GM12864 (cell line): Measurements from ENCODE around the gene AMBP.

Experiments used
- DNase-seq: peaks from one replicate; pipeline ENCODE4 v3.0.0-alpha.2; 2011; ENCODE audit warnings: low read depth
- H3K4me3 ChIP-seq: 2 replicates; pipeline ENCODE4 v1.5.1; 2011; ENCODE audit warnings: mild to moderate bottlenecking, low read depth, low read length, control low read depth
- TF ChIP-seq, protein P1 (sequence below): IDR thresholded peaks from 2 replicates; pipeline ENCODE4 v1.5.1; 2011; ENCODE audit warnings: low read depth, mild to moderate bottlenecking, moderate library complexity, low read length, control low read depth, inconsistent platforms; ENCODE audit errors: missing control alignments

The AMBP gene

DNA sequence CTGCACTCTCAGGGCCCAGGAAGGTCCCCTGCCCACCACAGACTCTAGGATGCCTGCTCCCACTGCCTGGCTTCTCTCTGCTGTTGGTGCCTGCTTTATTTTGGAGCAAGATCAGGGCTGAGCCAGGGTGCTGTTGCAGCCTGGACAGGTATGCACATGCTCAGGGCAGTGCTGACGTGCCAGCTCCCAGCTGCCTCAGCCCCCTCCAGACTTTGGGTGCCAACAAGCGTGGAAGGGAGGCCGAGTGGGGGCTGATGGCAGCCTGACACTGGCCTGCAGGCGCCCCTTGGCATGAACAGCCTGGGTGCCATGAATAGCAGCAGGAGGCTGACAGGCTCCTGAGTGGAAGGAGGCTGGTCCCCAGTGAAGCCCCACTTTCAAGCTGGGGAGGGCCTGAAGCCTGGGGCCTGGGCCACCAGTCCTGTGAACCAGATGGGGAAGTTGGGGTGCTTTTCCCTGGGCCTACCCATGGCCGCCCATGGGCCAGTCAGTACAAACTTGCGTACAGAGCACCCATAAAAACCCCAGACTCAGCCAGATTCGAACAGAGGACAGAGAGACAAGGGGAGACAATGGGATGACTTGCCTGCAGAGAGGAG is 6.8 kb downstream of the AMBP start:
- no peak overlapping the region for H3K4me3 ChIP-seq
- DNase-seq = no peak
- TF ChIP-seq, protein P1, sequence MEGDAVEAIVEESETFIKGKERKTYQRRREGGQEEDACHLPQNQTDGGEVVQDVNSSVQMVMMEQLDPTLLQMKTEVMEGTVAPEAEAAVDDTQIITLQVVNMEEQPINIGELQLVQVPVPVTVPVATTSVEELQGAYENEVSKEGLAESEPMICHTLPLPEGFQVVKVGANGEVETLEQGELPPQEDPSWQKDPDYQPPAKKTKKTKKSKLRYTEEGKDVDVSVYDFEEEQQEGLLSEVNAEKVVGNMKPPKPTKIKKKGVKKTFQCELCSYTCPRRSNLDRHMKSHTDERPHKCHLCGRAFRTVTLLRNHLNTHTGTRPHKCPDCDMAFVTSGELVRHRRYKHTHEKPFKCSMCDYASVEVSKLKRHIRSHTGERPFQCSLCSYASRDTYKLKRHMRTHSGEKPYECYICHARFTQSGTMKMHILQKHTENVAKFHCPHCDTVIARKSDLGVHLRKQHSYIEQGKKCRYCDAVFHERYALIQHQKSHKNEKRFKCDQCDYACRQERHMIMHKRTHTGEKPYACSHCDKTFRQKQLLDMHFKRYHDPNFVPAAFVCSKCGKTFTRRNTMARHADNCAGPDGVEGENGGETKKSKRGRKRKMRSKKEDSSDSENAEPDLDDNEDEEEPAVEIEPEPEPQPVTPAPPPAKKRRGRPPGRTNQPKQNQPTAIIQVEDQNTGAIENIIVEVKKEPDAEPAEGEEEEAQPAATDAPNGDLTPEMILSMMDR = no peak

DNA sequence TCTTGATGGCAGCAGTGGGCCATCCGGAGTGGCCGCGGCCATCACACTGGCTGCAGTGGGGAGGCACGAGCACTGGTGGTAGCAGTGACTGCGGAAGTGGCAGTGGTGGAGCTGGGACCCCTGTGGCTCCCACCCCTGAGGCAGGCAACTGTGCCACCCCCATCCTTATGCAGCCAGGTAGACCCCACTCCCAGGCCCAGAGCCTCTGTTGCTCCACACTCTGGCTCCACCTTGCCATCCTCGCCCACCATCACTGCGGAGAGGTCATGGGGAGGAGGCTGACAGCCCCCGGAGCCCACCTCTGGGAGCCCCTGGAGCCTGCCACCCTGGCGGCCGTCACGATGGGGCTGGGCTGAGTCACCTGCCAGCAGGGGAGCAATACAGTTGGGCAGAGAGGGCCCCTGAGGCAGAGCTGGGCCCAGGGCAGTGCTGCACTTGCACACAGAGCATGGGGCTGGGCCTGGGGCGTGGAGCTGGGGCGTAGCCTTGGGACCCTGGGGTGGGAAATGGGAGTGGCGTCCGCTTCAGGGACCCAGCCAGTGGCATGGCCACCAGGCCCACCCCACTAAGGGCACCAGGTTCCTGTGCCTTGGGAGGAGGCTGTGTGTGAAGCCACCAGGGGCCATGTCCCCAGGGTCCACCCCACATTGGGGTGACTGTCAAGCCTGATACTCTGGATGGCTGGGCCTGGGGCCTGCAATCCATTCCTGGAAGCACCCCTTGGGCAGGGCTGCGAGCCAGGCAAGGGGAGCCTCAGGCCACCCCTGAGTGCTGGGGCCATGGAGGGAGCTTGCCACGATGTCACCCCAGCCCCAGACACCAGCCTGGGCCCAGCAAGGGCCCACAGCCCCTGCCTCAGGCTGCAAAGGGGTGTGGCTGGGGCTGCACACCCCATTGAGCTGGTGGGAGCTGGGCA is 7.7 kb downstream of the AMBP start:
- no peak overlapping the region for H3K4me3 ChIP-seq
- TF ChIP-seq, protein P1 = no peak
- no peak for DNase-seq

DNA sequence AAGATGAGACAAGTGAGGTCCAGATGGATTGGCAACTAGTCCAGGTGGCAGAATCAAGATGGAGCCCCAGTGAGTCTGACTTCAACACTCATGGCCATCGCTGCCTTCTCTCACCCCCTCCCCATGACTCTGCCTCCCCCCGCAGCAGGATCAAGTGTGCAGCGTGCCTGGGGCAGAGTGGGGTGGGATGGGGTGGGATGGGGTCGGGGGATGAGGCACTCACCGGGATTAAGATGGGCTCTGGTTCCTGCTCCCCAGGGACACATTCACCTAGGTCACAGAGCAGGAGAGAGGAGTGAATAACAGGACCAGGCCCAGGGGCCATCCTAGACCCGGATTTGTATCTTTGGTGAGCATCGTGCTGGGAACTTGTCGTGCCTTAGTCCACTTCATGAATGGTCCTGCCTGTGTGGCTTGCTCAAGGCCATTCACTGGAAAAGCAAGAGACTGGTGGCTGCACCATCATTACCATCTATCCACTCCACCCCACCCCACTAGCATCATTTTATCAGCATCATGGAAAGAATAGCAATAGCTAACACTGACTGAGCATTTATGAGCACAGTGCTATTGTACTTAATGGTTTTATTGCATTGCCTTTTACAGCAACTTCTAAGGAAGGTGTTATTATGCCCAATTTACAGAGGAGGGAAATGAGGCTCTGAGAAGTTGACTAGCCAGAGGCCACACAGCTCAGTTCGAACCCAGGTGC is 8.5 kb downstream of the AMBP start:
- DNase-seq = no peak
- no peak overlapping the region for H3K4me3 ChIP-seq
- TF ChIP-seq, protein P1 = no peak

DNA sequence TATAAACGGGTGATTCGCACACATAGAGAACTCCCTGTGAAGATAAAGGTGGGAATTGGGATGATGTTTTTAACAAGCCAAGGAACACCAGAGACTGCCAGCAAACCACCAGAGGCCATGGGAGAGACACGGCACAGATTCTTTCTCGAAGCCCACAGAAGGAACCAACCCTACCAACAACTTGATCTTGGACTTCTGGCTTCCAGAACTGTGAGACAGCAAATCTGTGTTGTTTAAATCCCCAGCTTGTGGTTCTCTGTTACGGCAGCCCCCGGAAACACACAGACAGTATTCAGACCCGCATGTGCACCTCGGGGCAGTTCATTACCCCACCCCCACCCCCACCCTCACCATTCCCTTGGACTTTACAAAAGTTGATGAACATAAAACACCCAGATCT is 12.8 kb downstream of the AMBP start:
- no peak for DNase-seq
- TF ChIP-seq, protein P1 = no peak
- no peak overlapping the region for H3K4me3 ChIP-seq

DNA sequence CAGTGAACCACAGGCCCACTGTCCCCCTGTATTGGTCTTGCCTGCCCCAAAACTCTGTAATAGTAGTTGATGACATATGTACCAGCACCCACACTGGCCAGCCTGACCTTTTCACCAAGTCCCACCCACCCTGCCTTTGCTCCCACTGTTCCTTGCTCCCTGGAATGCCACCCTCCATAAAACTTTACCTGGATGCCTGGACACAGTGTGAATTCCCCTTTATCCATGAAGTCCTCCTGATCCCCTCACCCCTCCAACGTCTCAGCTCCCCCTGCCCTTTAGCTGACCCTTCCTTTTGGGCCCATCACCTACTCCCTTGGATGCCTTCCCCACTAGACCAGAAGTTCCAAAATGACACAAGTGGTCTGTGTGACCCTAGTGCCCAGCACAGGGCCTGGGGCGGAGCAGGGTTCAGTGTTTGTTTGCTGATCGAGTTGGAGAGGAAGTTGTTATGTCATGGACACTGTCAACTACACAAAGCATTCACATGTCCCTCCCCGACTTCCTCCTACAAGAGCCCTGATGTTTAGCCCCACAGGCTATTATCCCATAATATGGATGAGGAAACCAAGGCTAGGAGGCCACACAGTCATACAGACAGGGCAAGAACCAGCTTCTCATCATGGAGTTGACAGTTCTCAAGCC is 16.1 kb downstream of the AMBP start:
- no peak for DNase-seq
- H3K4me3 ChIP-seq = no peak overlapping the region
- TF ChIP-seq, protein P1 = no peak

DNA sequence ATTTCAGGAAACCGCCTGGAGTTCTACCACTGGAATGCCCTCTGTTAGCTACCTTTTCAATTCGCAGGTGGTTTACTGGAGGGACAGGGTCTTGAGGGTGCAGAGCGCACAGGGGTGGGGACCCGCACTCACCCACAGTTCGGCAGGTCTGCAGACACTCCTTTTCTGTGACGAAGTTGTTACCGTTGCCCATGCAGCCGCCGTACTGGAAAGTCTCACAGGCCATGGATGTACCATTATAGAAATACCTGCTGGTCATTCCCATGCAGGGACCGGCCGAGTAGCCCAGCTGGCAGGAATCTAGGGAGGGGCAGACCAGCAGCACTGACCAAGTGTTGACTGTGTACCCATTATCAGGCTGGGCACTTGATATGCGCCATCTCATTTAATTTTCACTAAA is 16.8 kb downstream of the AMBP start:
- TF ChIP-seq, protein P1 = no peak
- no peak overlapping the region for H3K4me3 ChIP-seq
- no peak for DNase-seq
